CD14-positive monocyte (primary cell): ENCODE measurements around the gene JARID2. TPM values are rescaled to one million over a fixed set of nuclear protein-coding genes. Genes with fewer than 3 reads are reported as not detected.

Experiments
- DNase-seq, 3 donors: peaks; one replicate each; pipeline ENCODE4 v3.0.0-alpha.2; 2011 to 2022
- H2AFZ ChIP-seq: 2 replicates; pipeline ENCODE4 v1.6.0; 2012; ENCODE audit warnings: mild to moderate bottlenecking, low read depth, low read length, inconsistent platforms; ENCODE audit not compliant: insufficient read depth, poor library complexity, severe bottlenecking
- H3K27ac ChIP-seq, 2 donors: 1 replicate in 1 of 2; 2 replicates in 1 of 2; pipeline ENCODE4 v1.5.1; 2012 to 2013; ENCODE audit warnings: low read length in 2 of 2, control low read depth in 1 of 2, inconsistent platforms in 1 of 2, low read depth in 1 of 2, mild to moderate bottlenecking in 1 of 2
- H3K27me3 ChIP-seq, 2 donors: one replicate each; pipeline versions ENCODE4 v1.6.0 to v1.6.1; 2011 to 2013; ENCODE audit warnings: low read length in 2 of 2; ENCODE audit not compliant: control insufficient read depth in 2 of 2, insufficient read depth in 2 of 2
- H3K36me3 ChIP-seq, 2 donors: replicated peaks in 1 of 2; 1 replicate in 1 of 2; 2 replicates in 1 of 2; pipeline versions ENCODE4 v1.5.1 to v1.6.1; 2012 to 2013; ENCODE audit warnings: low read length in 2 of 2, control low read depth in 1 of 2, inconsistent platforms in 1 of 2, mild to moderate bottlenecking in 1 of 2; ENCODE audit not compliant: insufficient read depth in 2 of 2, control insufficient read depth in 1 of 2
- H3K4me1 ChIP-seq, 2 donors: 1 replicate in 1 of 2; 2 replicates in 1 of 2; pipeline versions ENCODE4 v1.5.1 to v1.6.1; 2012 to 2013; ENCODE audit warnings: low read length in 2 of 2, control low read depth in 1 of 2, inconsistent platforms in 1 of 2, mild to moderate bottlenecking in 1 of 2, moderate library complexity in 1 of 2; ENCODE audit not compliant: insufficient read depth in 2 of 2, control insufficient read depth in 1 of 2
- H3K4me2 ChIP-seq: replicated peaks from 2 replicates; pipeline ENCODE3; 2012; ENCODE audit warnings: low read length, moderate library complexity, mild to moderate bottlenecking; ENCODE audit not compliant: poor library complexity, severe bottlenecking; ENCODE audit errors: extremely low read depth
- H3K4me3 ChIP-seq, 3 experiments: fragments of 200-600 bp in 1 of 3; sonication (generic) in 1 of 3; replicated peaks in 1 of 3; 1 replicate in 2 of 3; 2 replicates in 1 of 3; pipeline ENCODE4 v1.5.1; 2011 to 2013; ENCODE audit warnings: low read length in 3 of 3, mild to moderate bottlenecking in 3 of 3, control low read depth in 2 of 3, low read depth in 2 of 3, inconsistent platforms in 1 of 3, moderate library complexity in 1 of 3
- H3K79me2 ChIP-seq: 2 replicates; pipeline ENCODE4 v1.6.0; 2012; ENCODE audit warnings: mild to moderate bottlenecking, control low read depth, inconsistent platforms, low read length, moderate library complexity; ENCODE audit not compliant: insufficient read depth
- H3K9ac ChIP-seq: 2 replicates; pipeline ENCODE4 v1.6.0; 2017; ENCODE audit warnings: low read length, mild to moderate bottlenecking; ENCODE audit not compliant: insufficient read depth, poor library complexity, severe bottlenecking
- H3K9me3 ChIP-seq, 2 donors: replicated peaks in 1 of 2; 1 replicate in 1 of 2; 2 replicates in 1 of 2; pipeline versions ENCODE4 v1.5.1 to v1.6.1; 2012 to 2013; ENCODE audit warnings: low read length in 2 of 2, control low read depth in 1 of 2; ENCODE audit not compliant: control insufficient read depth in 1 of 2, insufficient read depth in 1 of 2
- H4K20me1 ChIP-seq: 2 replicates; pipeline ENCODE4 v1.6.0; 2012; ENCODE audit warnings: mild to moderate bottlenecking, low read length, control low read depth, moderate library complexity; ENCODE audit not compliant: insufficient read depth
- H3K27ac Mint-ChIP-seq, 7 donors: one replicate each; pipeline ENCODE4 v1.8.0; 2020; ENCODE audit warnings: mild to moderate bottlenecking in 7 of 7, mixed read lengths in 7 of 7, moderate library complexity in 6 of 7, inconsistent platforms in 2 of 7
- H3K27me3 Mint-ChIP-seq, 3 donors: one replicate each; pipeline ENCODE4 v1.8.0; 2021 to 2022; ENCODE audit warnings: low read depth in 3 of 3, mild to moderate bottlenecking in 3 of 3, mixed read lengths in 3 of 3, moderate library complexity in 3 of 3, inconsistent platforms in 1 of 3
- H3K36me3 Mint-ChIP-seq, 2 donors: one replicate each; pipeline ENCODE4 v1.8.0; 2020; ENCODE audit warnings: mixed read lengths in 2 of 2, inconsistent platforms in 1 of 2, mild to moderate bottlenecking in 1 of 2
- H3K4me1 Mint-ChIP-seq: one replicate; pipeline ENCODE4 v1.8.0; 2020; ENCODE audit warnings: mild to moderate bottlenecking, mixed read lengths
- H3K4me3 Mint-ChIP-seq, 2 donors: one replicate each; pipeline ENCODE4 v1.8.0; 2020; ENCODE audit warnings: mild to moderate bottlenecking in 2 of 2, mixed read lengths in 2 of 2, moderate library complexity in 1 of 2
- H3K9me3 Mint-ChIP-seq, 7 donors: one replicate each; pipeline ENCODE4 v1.8.0; 2020 to 2022; ENCODE audit warnings: mixed read lengths in 7 of 7, mild to moderate bottlenecking in 6 of 7, moderate library complexity in 6 of 7, inconsistent platforms in 2 of 7
- WGBS: methylation state at CpG from one replicate; pipeline ENCODE4 v1.1.5; 2013; ENCODE audit warnings: missing lambda C conversion rate; ENCODE audit not compliant: insufficient coverage; 5-methylcytosine and 5-hydroxymethylcytosine counted together
- intact Hi-C, 2 donors: fragments of 100-400 bp; cut with micrococcal nuclease; formaldehyde crosslinking; loops; one replicate each; pipeline versions ENCODE4 v1.15.0 to v1.15.1; 2023
- polyA plus RNA-seq, 3 donors: library from polyadenylated mRNA; depleted of rRNA in 1 of 3; unstranded in 2 of 3; stranded (reverse) in 1 of 3; fragments of 300-500 nt in 2 of 3; fragments of >200 nt in 1 of 3; fragmentation: Illumina TruSeq in 2 of 3; gene quantifications; 1 replicate in 2 of 3; 2 replicates in 1 of 3; pipeline ENCODE4 v1.2.3, GENCODE V29; 2012 to 2021
- TF ChIP-seq, protein P1 (sequence below): fragments of 200-600 bp; IDR thresholded peaks from one replicate; pipeline ENCODE4 v1.8.0; 2022; ENCODE audit warnings: antibody characterized with exemption, mild to moderate bottlenecking

The JARID2 gene
- polyA plus RNA-seq, 3 donors, result 6.8 to 17.5 (median 12.5) TPM

- DNase-seq, result no peak
- peaks cover 89% of the 10 kb centered on the region for H3K79me2 ChIP-seq
- H3K36me3 ChIP-seq, result peaks cover 17 to 68% of the 10 kb centered on the region in 2 donors
- intact Hi-C loops, result no loop called here
- H3K9me3 ChIP-seq, result no peaks in the 10 kb centered on the region
- H3K9ac ChIP-seq, result no peak overlapping the region
- Mint-ChIP-seq H3K27ac (peak overlapping the region in 2 of 7 donors; percentile 12), H3K4me1 (peaks cover 67% of the 10 kb centered on the region), H3K36me3 (peaks cover 62 to 66% of the 10 kb centered on the region in 2 donors), H3K9me3 (peaks cover 0 to 1% (median 0%) of the 10 kb centered on the region in 7 donors), H3K27me3 (no peaks in the 10 kb centered on the region), H3K4me3 (no peak overlapping the region)
- TF ChIP-seq, protein P1, sequence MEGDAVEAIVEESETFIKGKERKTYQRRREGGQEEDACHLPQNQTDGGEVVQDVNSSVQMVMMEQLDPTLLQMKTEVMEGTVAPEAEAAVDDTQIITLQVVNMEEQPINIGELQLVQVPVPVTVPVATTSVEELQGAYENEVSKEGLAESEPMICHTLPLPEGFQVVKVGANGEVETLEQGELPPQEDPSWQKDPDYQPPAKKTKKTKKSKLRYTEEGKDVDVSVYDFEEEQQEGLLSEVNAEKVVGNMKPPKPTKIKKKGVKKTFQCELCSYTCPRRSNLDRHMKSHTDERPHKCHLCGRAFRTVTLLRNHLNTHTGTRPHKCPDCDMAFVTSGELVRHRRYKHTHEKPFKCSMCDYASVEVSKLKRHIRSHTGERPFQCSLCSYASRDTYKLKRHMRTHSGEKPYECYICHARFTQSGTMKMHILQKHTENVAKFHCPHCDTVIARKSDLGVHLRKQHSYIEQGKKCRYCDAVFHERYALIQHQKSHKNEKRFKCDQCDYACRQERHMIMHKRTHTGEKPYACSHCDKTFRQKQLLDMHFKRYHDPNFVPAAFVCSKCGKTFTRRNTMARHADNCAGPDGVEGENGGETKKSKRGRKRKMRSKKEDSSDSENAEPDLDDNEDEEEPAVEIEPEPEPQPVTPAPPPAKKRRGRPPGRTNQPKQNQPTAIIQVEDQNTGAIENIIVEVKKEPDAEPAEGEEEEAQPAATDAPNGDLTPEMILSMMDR, result no peak
- H3K27ac ChIP-seq, result peak overlapping the region in 1 of 2 donors; percentile 17
- no peaks in the 10 kb centered on the region for H3K27me3 ChIP-seq
- peaks cover 100% of the 10 kb centered on the region for H4K20me1 ChIP-seq
- WGBS, result 85% methylated on average over 5 of the region's 7 CpGs
- no peak overlapping the region for H2AFZ ChIP-seq
- no peak overlapping the region for H3K4me2 ChIP-seq
- no peak overlapping the region for H3K4me3 ChIP-seq
- peaks cover 41 to 44% of the 10 kb centered on the region in 2 donors for H3K4me1 ChIP-seq
These were observed 230.9 kb downstream of the JARID2 start for GRCh38 chr6:15476631-15477380.

GRCh38 chr6:15477746-15478145 lies 231.9 kb downstream of the JARID2 start:
- H3K27me3 Mint-ChIP-seq, result no peaks in the 10 kb centered on the region
- peaks cover 89% of the 10 kb centered on the region for H3K79me2 ChIP-seq

More at GRCh38 chr6:15477746-15478145, 231.9 kb downstream of the JARID2 start:
- peaks cover 17 to 62% of the 10 kb centered on the region in 2 donors for H3K36me3 ChIP-seq
- no peaks in the 10 kb centered on the region for H3K27me3 ChIP-seq
- no peak overlapping the region for H3K9ac ChIP-seq
- no peak for DNase-seq
- intact Hi-C loops, result no loop called here
- H3K4me3 ChIP-seq, result no peak overlapping the region
- H3K9me3 ChIP-seq, result no peaks in the 10 kb centered on the region
- H3K4me2 ChIP-seq, result no peak overlapping the region
- H4K20me1 ChIP-seq, result peaks cover 100% of the 10 kb centered on the region
- peaks cover 55 to 58% of the 10 kb centered on the region in 2 donors for H3K36me3 Mint-ChIP-seq
- peaks cover 0 to 2% (median 0%) of the 10 kb centered on the region in 7 donors for H3K9me3 Mint-ChIP-seq
- H3K4me1 ChIP-seq, result peaks cover 32 to 36% of the 10 kb centered on the region in 2 donors
- H2AFZ ChIP-seq, result no peak overlapping the region
- H3K4me1 Mint-ChIP-seq, result peaks cover 60% of the 10 kb centered on the region
- TF ChIP-seq, protein P1, result no peak
- H3K4me3 Mint-ChIP-seq, result no peak overlapping the region
- H3K27ac ChIP-seq, result no peak overlapping the region
- WGBS, result 65% methylated on average over 4 of the region's 5 CpGs
- peak overlapping the region in 1 of 7 donors; percentile 53 for H3K27ac Mint-ChIP-seq
